Small intestine (tissue), 7 donors: ENCODE data around the gene RER1. TPM values are rescaled to one million over a fixed set of nuclear protein-coding genes. Genes with fewer than 3 reads are reported as not detected.

Experiments used
- DNase-seq, 2 donors: peaks; one replicate each; pipeline versions ENCODE4 v3.0.0 to v3.0.0-alpha.2; 2013
- FAIRE-seq: peaks from 2 replicates; lab custom pipeline; 2012; peaks lifted over from hg19 to GRCh38; lab: Jason Lieb, UNC
- H3K27ac ChIP-seq, 3 donors: one replicate each; pipeline ENCODE4 v1.5.1; 2013; ENCODE audit warnings: low read length in 2 of 3, mild to moderate bottlenecking in 2 of 3, control low read depth in 1 of 3, inconsistent platforms in 1 of 3, low read depth in 1 of 3, moderate library complexity in 1 of 3
- H3K27me3 ChIP-seq, 3 donors: one replicate each; pipeline ENCODE4 v1.6.1; 2013; ENCODE audit warnings: low read length in 3 of 3, inconsistent platforms in 1 of 3; ENCODE audit not compliant: control insufficient read depth in 3 of 3, insufficient read depth in 3 of 3
- H3K36me3 ChIP-seq, 3 donors: one replicate each; pipeline ENCODE4 v1.6.1; 2013; ENCODE audit warnings: low read length in 3 of 3, inconsistent platforms in 1 of 3, low read depth in 1 of 3, mild to moderate bottlenecking in 1 of 3, moderate library complexity in 1 of 3; ENCODE audit not compliant: control insufficient read depth in 3 of 3, insufficient read depth in 2 of 3
- H3K4me1 ChIP-seq, 3 donors: one replicate each; pipeline ENCODE4 v1.6.1; 2013; ENCODE audit warnings: low read length in 2 of 3, inconsistent platforms in 1 of 3, low read depth in 1 of 3, mild to moderate bottlenecking in 1 of 3, moderate library complexity in 1 of 3; ENCODE audit not compliant: control insufficient read depth in 3 of 3, insufficient read depth in 2 of 3
- H3K4me3 ChIP-seq, 3 donors: one replicate each; pipeline ENCODE4 v1.5.1; 2013; ENCODE audit warnings: low read length in 3 of 3, control low read depth in 1 of 3, inconsistent platforms in 1 of 3, low read depth in 1 of 3, mild to moderate bottlenecking in 1 of 3, moderate library complexity in 1 of 3
- H3K9me3 ChIP-seq, 2 donors: one replicate each; pipeline ENCODE4 v1.6.1; 2013; ENCODE audit warnings: low read depth in 1 of 2, low read length in 1 of 2; ENCODE audit not compliant: control insufficient read depth in 2 of 2, insufficient read depth in 1 of 2
- WGBS, 3 donors: extraction: QIAGEN DNeasy Blood & Tissue Kit; methylation state at CpG; one replicate each; pipeline ENCODE4 v1.1.7; 2013; 5-methylcytosine and 5-hydroxymethylcytosine counted together
- polyA plus RNA-seq, 4 donors: library from polyadenylated mRNA; stranded (reverse) in 3 of 4; unstranded in 1 of 4; fragments of 200-250 nt in 3 of 4; fragments of 120-200 nt in 1 of 4; gene quantifications; one replicate each; pipeline versions ENCODE4 v1.2.1 to v1.2.3, GENCODE V29; 2013
- donor health status: healthy with polysubstance abuse.
- donor health status: control.
- donor health status: control.
- donor health status: Bipolar disorder and iron deficiency.
- donor health status: healthy.

Gene RER1
- polyA plus RNA-seq, 4 donors = 70.0 to 140 (median 88.7) TPM

DNA sequence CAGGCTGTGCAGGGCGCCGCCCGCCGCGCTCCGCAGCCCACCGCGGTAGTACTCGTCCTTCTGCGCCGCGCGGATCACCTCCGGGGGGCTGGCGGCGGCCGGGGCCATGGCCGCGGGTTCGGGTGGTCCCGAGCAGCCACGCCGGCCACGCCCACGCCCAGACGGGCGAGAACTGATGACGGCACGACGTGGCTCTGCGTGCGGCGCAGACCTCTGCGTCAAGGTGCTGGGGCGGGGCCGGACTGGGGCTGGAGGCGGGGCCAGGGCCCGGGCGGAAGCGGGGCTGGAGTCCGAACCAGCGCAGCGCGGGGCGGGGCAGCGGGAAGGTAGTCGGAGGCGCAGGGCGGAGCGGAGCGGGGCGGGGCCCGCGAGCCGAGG lies 20.7 kb downstream of the RER1 start, which contains the start of gene PEX10:
TSS of gene PEX10 (minus strand) at position 170 of the 378 bp plus-strand sequence. CDS start at position 108, 62 bp downstream.
- peak within 1 kb of the TSS; percentile 88 to 98 (median 90) for H3K27ac ChIP-seq
- DNase-seq (peak; percentile 95 to 99), FAIRE-seq (no peak)
- peak within 1 kb of the TSS; percentile 68 to 89 (median 79) for H3K4me3 ChIP-seq
- no peaks in the 10 kb centered on the region for H3K9me3 ChIP-seq
- 0 to 1% (median 0%) methylated on average over 33 to 55 of the region's 55 CpGs for WGBS, 3 donors
- no peaks in the 10 kb centered on the region for H3K27me3 ChIP-seq
- H3K36me3 ChIP-seq = peaks cover 0 to 28% (median 0%) of the 10 kb centered on the region in 3 donors
- peaks cover 0 to 37% (median 2%) of the 10 kb centered on the region in 3 donors for H3K4me1 ChIP-seq

GRCh38 chr1:2412773-2413494 lies 21.3 kb downstream of the RER1 start:
- Histone ChIP-seq H3K4me3 (peak overlapping the region; percentile 57 to 77 (median 68)), H3K36me3 (peaks cover 0 to 23% (median 0%) of the 10 kb centered on the region in 3 donors), H3K27me3 (peaks cover 0 to 1% (median 0%) of the 10 kb centered on the region in 3 donors), H3K27ac (peak overlapping the region; percentile 88 to 98 (median 90)), H3K4me1 (peaks cover 0 to 37% (median 2%) of the 10 kb centered on the region in 3 donors), H3K9me3 (no peaks in the 10 kb centered on the region)
- DNase-seq (peak; percentile 81 to 95), FAIRE-seq (no peak)
- WGBS, 3 donors = 0 to 2% (median 1%) methylated on average over 44 to 66 of the region's 66 CpGs

- Histone ChIP-seq H3K9me3 (no peaks in the 10 kb centered on the region), H3K27me3 (peaks cover 0 to 9% (median 0%) of the 10 kb centered on the region in 3 donors), H3K36me3 (peaks cover 0 to 15% (median 0%) of the 10 kb centered on the region in 3 donors), H3K4me3 (peak overlapping the region; percentile 57 to 77 (median 68)), H3K27ac (peak overlapping the region; percentile 88 to 98 (median 90)), H3K4me1 (peaks cover 0 to 37% (median 2%) of the 10 kb centered on the region in 3 donors)
- DNase-seq (peak; percentile 31 to 67), FAIRE-seq (no peak)
- 12 to 30% (median 13%) methylated on average over 21 to 28 of the region's 28 CpGs for WGBS, 3 donors
These were observed 22.1 kb downstream of the RER1 start for GRCh38 chr1:2413495-2414296.

DNA sequence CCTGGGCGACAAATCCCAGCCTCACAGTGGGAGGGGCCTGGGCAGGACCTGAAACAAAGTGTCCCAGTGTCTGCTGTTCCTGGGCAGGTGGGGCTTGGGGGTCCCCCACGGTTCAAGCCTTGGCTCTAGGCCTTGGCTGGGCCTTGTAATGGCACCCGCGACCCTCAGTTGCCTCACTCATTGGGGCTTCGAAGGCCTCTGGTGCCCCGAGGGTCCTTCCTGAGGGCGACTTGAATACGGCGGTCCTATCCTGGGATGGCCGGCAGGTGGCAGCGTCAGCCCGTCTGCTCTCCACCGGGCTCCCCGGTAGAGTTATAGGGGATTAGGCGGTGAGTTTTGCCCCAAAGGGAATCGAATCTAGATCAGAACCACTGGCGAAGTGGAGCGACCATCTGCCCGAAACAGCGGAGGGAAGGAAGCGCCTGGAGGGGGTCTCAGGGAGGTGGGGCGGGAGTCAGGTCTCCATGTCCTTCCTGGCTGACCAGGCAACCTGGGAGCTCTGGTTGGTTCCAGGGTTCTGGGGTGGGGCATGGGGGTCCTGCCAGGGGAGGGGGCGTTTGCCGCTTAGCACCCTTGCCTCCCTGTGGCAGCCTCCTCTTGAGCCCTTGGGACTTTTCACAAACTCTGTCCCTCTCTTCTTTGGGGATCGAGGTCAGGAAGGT lies 22.8 kb downstream of the RER1 start:
- Histone ChIP-seq H3K36me3 (peaks cover 0 to 8% (median 0%) of the 10 kb centered on the region in 3 donors), H3K9me3 (no peaks in the 10 kb centered on the region), H3K27ac (peak overlapping the region; percentile 69 to 98 (median 88)), H3K4me1 (peaks cover 0 to 37% (median 2%) of the 10 kb centered on the region in 3 donors), H3K27me3 (peaks cover 0 to 16% (median 0%) of the 10 kb centered on the region in 3 donors), H3K4me3 (peak overlapping the region in 2 of 3 donors; percentile 13 to 57)
- FAIRE-seq (no peak), DNase-seq (peak; percentile 68 to 88)
- 0 to 3% (median 1%) methylated on average over 23 to 25 of the region's 25 CpGs for WGBS, 3 donors

GRCh38 chr1:2415337-2415736 lies 23.7 kb downstream of the RER1 start:
- WGBS, 3 donors = 24 to 58% (median 30%) methylated on average over 11 of the region's 11 CpGs
- no peak overlapping the region for H3K27ac ChIP-seq
- H3K27me3 ChIP-seq = peaks cover 0 to 21% (median 0%) of the 10 kb centered on the region in 3 donors
- H3K4me1 ChIP-seq = peaks cover 0 to 37% (median 2%) of the 10 kb centered on the region in 3 donors
- DNase-seq (no peak), FAIRE-seq (no peak)
- no peak overlapping the region for H3K4me3 ChIP-seq
- H3K36me3 ChIP-seq = no peaks in the 10 kb centered on the region
- H3K9me3 ChIP-seq = no peaks in the 10 kb centered on the region

GRCh38 chr1:2415801-2416208 lies 24.2 kb downstream of the RER1 start:
- Histone ChIP-seq H3K27ac (peak overlapping the region; percentile 12 to 68 (median 26)), H3K9me3 (no peaks in the 10 kb centered on the region), H3K27me3 (peaks cover 0 to 22% (median 0%) of the 10 kb centered on the region in 3 donors), H3K4me1 (peaks cover 0 to 37% (median 2%) of the 10 kb centered on the region in 3 donors), H3K36me3 (no peaks in the 10 kb centered on the region), H3K4me3 (peak overlapping the region in 1 of 3 donors; percentile 52)
- FAIRE-seq (no peak), DNase-seq (peak; percentile 51 to 69)
- 3 to 36% (median 13%) methylated on average over 18 to 19 of the region's 19 CpGs for WGBS, 3 donors

DNA sequence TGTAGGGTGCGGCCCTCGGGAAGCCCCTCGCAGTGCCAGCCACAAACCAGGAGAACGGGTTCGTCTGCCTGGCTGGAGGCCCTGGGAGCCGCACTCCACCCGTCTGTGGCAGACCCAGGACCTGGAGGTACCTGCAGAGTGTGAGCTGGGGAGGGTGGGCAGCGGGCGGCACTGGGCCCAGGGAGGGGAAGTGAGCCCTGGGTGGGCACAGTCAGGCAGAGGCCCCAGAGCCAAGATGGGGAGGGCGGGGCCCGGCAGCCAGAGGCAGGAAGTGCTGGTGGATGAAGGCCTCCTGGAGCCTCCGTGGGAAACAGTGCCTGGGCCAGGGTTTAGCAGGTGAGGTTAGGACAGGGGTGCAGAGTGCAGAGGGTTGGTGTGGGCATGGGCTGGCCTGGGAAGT lies 24.8 kb downstream of the RER1 start:
- no peak for FAIRE-seq
- Histone ChIP-seq H3K36me3 (no peaks in the 10 kb centered on the region), H3K4me1 (peaks cover 0 to 34% (median 2%) of the 10 kb centered on the region in 3 donors), H3K27me3 (peaks cover 0 to 25% (median 0%) of the 10 kb centered on the region in 3 donors), H3K4me3 (peak overlapping the region in 1 of 3 donors; percentile 52), H3K9me3 (no peaks in the 10 kb centered on the region), H3K27ac (no peak overlapping the region)
- WGBS, 3 donors = 9 to 27% (median 13%) methylated on average over 10 to 12 of the region's 12 CpGs
- DNase-seq = peak; percentile 33 to 70
